Suprapubic skin (tissue), 4 donors: ENCODE measurements around the gene AGAP3. TPM values are rescaled to one million over a fixed set of nuclear protein-coding genes. Genes with fewer than 3 reads are reported as not detected.

Experiments used
- DNase-seq, 2 donors: peaks; one replicate each; pipeline ENCODE4 v3.0.0-alpha.2; 2019; ENCODE audit warnings: low spot score in 2 of 2
- H3K27ac ChIP-seq: fragments of 200-600 bp; sonication (generic); one replicate; pipeline ENCODE4 v1.5.1; 2019
- H3K27me3 ChIP-seq: fragments of 200-600 bp; sonication (generic); one replicate; pipeline ENCODE4 v1.5.1; 2019
- H3K36me3 ChIP-seq: fragments of 200-600 bp; sonication (generic); one replicate; pipeline ENCODE4 v1.5.1; 2019
- H3K4me1 ChIP-seq: fragments of 200-600 bp; sonication (generic); one replicate; pipeline ENCODE4 v1.5.1; 2019
- H3K4me3 ChIP-seq: fragments of 200-600 bp; sonication (generic); one replicate; pipeline ENCODE4 v1.5.1; 2019; ENCODE audit warnings: mild to moderate bottlenecking
- H3K9me3 ChIP-seq: fragments of 200-600 bp; sonication (generic); one replicate; pipeline ENCODE4 v1.5.1; 2019
- EP300 ChIP-seq: sonication (generic); formaldehyde crosslinking; IDR thresholded peaks from one replicate; pipeline ENCODE4 v1.6.1; 2017; ENCODE audit warnings: antibody characterized with exemption
- POLR2A ChIP-seq, 2 donors: fragments of 450-650 bp; IDR thresholded peaks; one replicate each; pipeline ENCODE4 v1.6.1; 2017; ENCODE audit warnings: antibody characterized with exemption in 2 of 2, mild to moderate bottlenecking in 2 of 2, moderate library complexity in 2 of 2
- POLR2AphosphoS5 ChIP-seq, 3 donors: sonication (generic); formaldehyde crosslinking; IDR thresholded peaks; one replicate each; pipeline ENCODE4 v1.6.1; 2017; ENCODE audit warnings: antibody characterized with exemption in 3 of 3
- WGBS: methylation state at CpG from one replicate; pipeline ENCODE4 v1.1.5; 2018; 5-methylcytosine and 5-hydroxymethylcytosine counted together
- total RNA-seq, 4 donors: library from RNA; depleted of rRNA; stranded (reverse); fragments of >200 nt; gene quantifications; one replicate each; pipeline ENCODE4 v1.1.0, GENCODE V29; 2016
- TF ChIP-seq, protein P1 (sequence below), 2 donors: fragments of 200-600 bp in 1 of 2; fragments of 450-650 bp in 1 of 2; sonication (generic) in 1 of 2; IDR thresholded peaks; one replicate each; pipeline ENCODE4 v1.5.1; 2016 to 2019; ENCODE audit warnings: antibody characterized with exemption in 2 of 2, mild to moderate bottlenecking in 1 of 2, moderate library complexity in 1 of 2

The AGAP3 gene
- total RNA-seq, 4 donors from 2014 or later, result 126 to 162 (median 134) TPM

DNA sequence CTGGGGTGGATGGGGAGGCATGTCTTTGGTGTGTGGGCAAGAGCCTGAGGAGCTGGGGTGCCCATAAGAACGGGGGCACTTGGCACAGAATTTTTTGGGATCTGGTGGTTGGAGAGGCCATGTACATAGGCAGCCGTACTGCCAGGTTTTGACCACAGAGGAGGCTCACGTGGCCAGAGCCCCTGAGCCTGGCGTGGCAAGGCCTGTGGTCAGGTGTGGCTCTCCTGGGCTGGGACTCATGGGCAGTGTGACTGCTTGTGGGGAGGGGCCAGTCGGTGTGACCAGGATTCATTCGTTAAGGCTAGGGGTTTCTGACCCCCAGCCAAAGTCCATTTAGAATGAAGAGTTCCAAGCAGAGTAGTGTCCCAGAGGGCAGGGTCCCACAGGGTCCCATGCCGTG is 38.2 kb downstream of the AGAP3 start:
- WGBS, result 83% methylated on average over 7 of the region's 7 CpGs
- peaks cover 31% of the 10 kb centered on the region for H3K4me1 ChIP-seq
- H3K4me3 ChIP-seq, result no peak overlapping the region
- no peak for DNase-seq
- H3K27ac ChIP-seq, result no peak overlapping the region
- no peak for TF ChIP-seq POLR2A (IDR thresholded peaks at IDR 0.05)
- TF ChIP-seq EP300, result no peak
- TF ChIP-seq, protein P1, sequence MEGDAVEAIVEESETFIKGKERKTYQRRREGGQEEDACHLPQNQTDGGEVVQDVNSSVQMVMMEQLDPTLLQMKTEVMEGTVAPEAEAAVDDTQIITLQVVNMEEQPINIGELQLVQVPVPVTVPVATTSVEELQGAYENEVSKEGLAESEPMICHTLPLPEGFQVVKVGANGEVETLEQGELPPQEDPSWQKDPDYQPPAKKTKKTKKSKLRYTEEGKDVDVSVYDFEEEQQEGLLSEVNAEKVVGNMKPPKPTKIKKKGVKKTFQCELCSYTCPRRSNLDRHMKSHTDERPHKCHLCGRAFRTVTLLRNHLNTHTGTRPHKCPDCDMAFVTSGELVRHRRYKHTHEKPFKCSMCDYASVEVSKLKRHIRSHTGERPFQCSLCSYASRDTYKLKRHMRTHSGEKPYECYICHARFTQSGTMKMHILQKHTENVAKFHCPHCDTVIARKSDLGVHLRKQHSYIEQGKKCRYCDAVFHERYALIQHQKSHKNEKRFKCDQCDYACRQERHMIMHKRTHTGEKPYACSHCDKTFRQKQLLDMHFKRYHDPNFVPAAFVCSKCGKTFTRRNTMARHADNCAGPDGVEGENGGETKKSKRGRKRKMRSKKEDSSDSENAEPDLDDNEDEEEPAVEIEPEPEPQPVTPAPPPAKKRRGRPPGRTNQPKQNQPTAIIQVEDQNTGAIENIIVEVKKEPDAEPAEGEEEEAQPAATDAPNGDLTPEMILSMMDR (IDR thresholded peaks at IDR 0.05), result no peak
- H3K36me3 ChIP-seq, result peaks cover 78% of the 10 kb centered on the region
- no peaks in the 10 kb centered on the region for H3K27me3 ChIP-seq
- H3K9me3 ChIP-seq, result no peaks in the 10 kb centered on the region

GRCh38 chr7:151124899-151125399 is 38.7 kb downstream of the AGAP3 start:
- Histone ChIP-seq H3K4me3 (peak overlapping the region; percentile 47), H3K36me3 (peaks cover 78% of the 10 kb centered on the region), H3K4me1 (peaks cover 31% of the 10 kb centered on the region), H3K9me3 (no peaks in the 10 kb centered on the region), H3K27me3 (no peaks in the 10 kb centered on the region), H3K27ac (no peak overlapping the region)
- DNase-seq, result no peak
- 70% methylated on average over 14 of the region's 14 CpGs for WGBS
- TF ChIP-seq EP300 (no peak), POLR2A (IDR thresholded peaks at IDR 0.05) (no peak), POLR2AphosphoS5 (IDR thresholded peaks at IDR 0.05) (no peak)
- TF ChIP-seq, protein P1 (IDR thresholded peaks at IDR 0.05), result no peak

- DNase-seq, result no peak
- peak overlapping the region; percentile 49 for H3K27ac ChIP-seq
- H3K4me3 ChIP-seq, result peak overlapping the region; percentile 47
- H3K36me3 ChIP-seq, result peaks cover 78% of the 10 kb centered on the region
- no peaks in the 10 kb centered on the region for H3K9me3 ChIP-seq
- H3K27me3 ChIP-seq, result no peaks in the 10 kb centered on the region
- TF ChIP-seq, protein P1 (IDR thresholded peaks at IDR 0.05), result no peak
- TF ChIP-seq EP300, result no peak
- TF ChIP-seq POLR2AphosphoS5 (IDR thresholded peaks at IDR 0.05), result no peak
- peaks cover 31% of the 10 kb centered on the region for H3K4me1 ChIP-seq
- WGBS, result 10% methylated on average over 20 of the region's 22 CpGs
Measured at GRCh38 chr7:151125470-151125845, 39.2 kb downstream of the AGAP3 start.

GRCh38 chr7:151125846-151126481 is 39.7 kb downstream of the AGAP3 start:
- peaks cover 31% of the 10 kb centered on the region for H3K4me1 ChIP-seq
- 28% methylated on average over 27 of the region's 58 CpGs for WGBS
- peak overlapping the region; percentile 49 for H3K27ac ChIP-seq
- no peaks in the 10 kb centered on the region for H3K27me3 ChIP-seq
- DNase-seq, result no peak
- peak overlapping the region; percentile 47 for H3K4me3 ChIP-seq
- TF ChIP-seq EP300, result no peak
- TF ChIP-seq, protein P1 (IDR thresholded peaks at IDR 0.05), result no peak
- TF ChIP-seq POLR2AphosphoS5 (IDR thresholded peaks at IDR 0.05), result no peak
- TF ChIP-seq POLR2A (IDR thresholded peaks at IDR 0.05), result no peak
- peaks cover 78% of the 10 kb centered on the region for H3K36me3 ChIP-seq
- no peaks in the 10 kb centered on the region for H3K9me3 ChIP-seq

GRCh38 chr7:151126491-151127137 is 40.3 kb downstream of the AGAP3 start:
- no peak overlapping the region for H3K4me3 ChIP-seq
- DNase-seq, result no peak
- H3K4me1 ChIP-seq, result peaks cover 31% of the 10 kb centered on the region
- H3K27ac ChIP-seq, result peak overlapping the region; percentile 49
- no peak for TF ChIP-seq POLR2A (IDR thresholded peaks at IDR 0.05)
- no peak for TF ChIP-seq EP300
- no peak for TF ChIP-seq POLR2AphosphoS5 (IDR thresholded peaks at IDR 0.05)
- TF ChIP-seq, protein P1 (IDR thresholded peaks at IDR 0.05), result no peak
- H3K36me3 ChIP-seq, result peaks cover 78% of the 10 kb centered on the region
- WGBS, result 56% methylated on average over 17 of the region's 19 CpGs
- no peaks in the 10 kb centered on the region for H3K9me3 ChIP-seq
- no peaks in the 10 kb centered on the region for H3K27me3 ChIP-seq
